ENCODE results near the gene CFAP65. TPM values are rescaled to one million over a fixed set of nuclear protein-coding genes. Genes with fewer than 3 reads are reported as not detected.

The CFAP65 gene
- total RNA-seq, 1 experiment from 2014 or later: 0.52 TPM

GRCh38 chr2:218992196-218992595, 49.1 kb downstream of the CFAP65 start:
- TF ChIP-seq TCF7L2 (IDR thresholded peaks at IDR 0.05; ENCODE audit: borderline replicate concordance, extremely low read depth, insufficient read depth, insufficient read length): no peak
- no peak for TF ChIP-seq JUND (IDR thresholded peaks at IDR 0.05)
- TF ChIP-seq FOSL1 (IDR thresholded peaks at IDR 0.05; ENCODE audit: low read depth): no peak
- TF ChIP-seq ELF1 (IDR thresholded peaks at IDR 0.05; ENCODE audit: borderline replicate concordance, low read depth): no peak
- TF ChIP-seq SRF (IDR thresholded peaks at IDR 0.05; ENCODE audit: low read depth): no peak
- TF ChIP-seq ZFX (IDR thresholded peaks at IDR 0.05): no peak
- TF ChIP-seq POLR2A (IDR thresholded peaks at IDR 0.05; ENCODE audit: borderline replicate concordance, extremely low read depth, insufficient read depth, insufficient read length): no peak
- no peaks in the 10 kb centered on the region for H3K79me2 ChIP-seq (ENCODE audit: insufficient read depth, low read length)
- H3K4me3 ChIP-seq (replicated peaks in 1 of 2; ENCODE audit: low read depth in 1 of 2, low read length in 2 of 2): no peak overlapping the region
- no peak overlapping the region for H2AFZ ChIP-seq (ENCODE audit: low read depth, low read length, poor library complexity, severe bottlenecking)
- no peak overlapping the region for H3K27ac ChIP-seq (ENCODE audit: low read depth, low read length)
- no peaks in the 10 kb centered on the region for H3K9me2 ChIP-seq (ENCODE audit: insufficient read depth)
- intact Hi-C loops (cut with micrococcal nuclease): no loop called here
- no peaks in the 10 kb centered on the region for H4K20me1 ChIP-seq (ENCODE audit: insufficient read depth)
- no TSS peak for BruUV-seq (replicated peaks)
- ATAC-seq (no peak), DNase-seq (ENCODE audit: low read depth, low spot score) (no peak)
- ChIA-PET POLR2A (no interaction called here), CTCF (interaction anchor here (0.6 to 0.7 kb wide), 2 partner anchors 11 to 81 kb away, joined by 3 read pairs; no protein-coding TSS in a partner anchor), RAD21 (ENCODE audit: low non-redundant PET in 1 of 2, low total read pairs in 2 of 2, uncharacterized antibody in 2 of 2, unreplicated experiment in 2 of 2) (no interaction called here)
- H3K4me1 ChIP-seq (ENCODE audit: control insufficient read depth in 1 of 2, insufficient read depth in 2 of 2, low read length in 2 of 2): peaks cover 0 to 12% of the 10 kb centered on the region in 2 experiments; a peak in 3 of 4 replicates
- no peaks in the 10 kb centered on the region for H3K27me3 ChIP-seq (ENCODE audit: insufficient read depth, low read length)
- H3K36me3 ChIP-seq (ENCODE audit: control insufficient read depth in 1 of 2, insufficient read depth in 2 of 2, low read length in 2 of 2): no peaks in the 10 kb centered on the region
- no peak overlapping the region for H3K4me2 ChIP-seq (ENCODE audit: low read length)
- no peaks in the 10 kb centered on the region for H3K9me3 ChIP-seq (ENCODE audit: control insufficient read depth in 1 of 2, insufficient read depth in 1 of 2, low read depth in 1 of 2, low read length in 2 of 2)
- H3K9ac ChIP-seq (ENCODE audit: low read length): no peak overlapping the region

- H2AFZ ChIP-seq (ENCODE audit: low read depth, low read length, poor library complexity, severe bottlenecking): no peak overlapping the region
- intact Hi-C loops (cut with micrococcal nuclease): no loop called here
- no peaks in the 10 kb centered on the region for H3K36me3 ChIP-seq (ENCODE audit: control insufficient read depth in 1 of 2, insufficient read depth in 2 of 2, low read length in 2 of 2)
- no peaks in the 10 kb centered on the region for H3K79me2 ChIP-seq (ENCODE audit: insufficient read depth, low read length)
- H3K9ac ChIP-seq (ENCODE audit: low read length): no peak overlapping the region
- no peaks in the 10 kb centered on the region for H4K20me1 ChIP-seq (ENCODE audit: insufficient read depth)
- no peak overlapping the region for H3K27ac ChIP-seq (ENCODE audit: low read depth, low read length)
- ATAC-seq: no peak
- H3K9me2 ChIP-seq (ENCODE audit: insufficient read depth): no peaks in the 10 kb centered on the region
- RAD21 ChIA-PET (ENCODE audit: low non-redundant PET in 1 of 2, low total read pairs in 2 of 2, uncharacterized antibody in 2 of 2, unreplicated experiment in 2 of 2): no interaction called here
- H3K9me3 ChIP-seq (ENCODE audit: control insufficient read depth in 1 of 2, insufficient read depth in 1 of 2, low read depth in 1 of 2, low read length in 2 of 2): no peaks in the 10 kb centered on the region
- no peak overlapping the region for H3K4me3 ChIP-seq (replicated peaks in 1 of 2; ENCODE audit: low read depth in 1 of 2, low read length in 2 of 2)
- POLR2A ChIA-PET: no interaction called here
- DNase-seq (ENCODE audit: low read depth, low spot score): no peak
- H3K4me1 ChIP-seq (ENCODE audit: control insufficient read depth in 1 of 2, insufficient read depth in 2 of 2, low read length in 2 of 2): peaks cover 0 to 11% of the 10 kb centered on the region in 2 experiments; a peak in 3 of 4 replicates
- no TSS peak for BruUV-seq (replicated peaks)
- no peak overlapping the region for H3K4me2 ChIP-seq (ENCODE audit: low read length)
- CTCF ChIA-PET: interaction anchor here (0.6 to 0.7 kb wide), 2 partner anchors 12 to 81 kb away, joined by 3 read pairs; no protein-coding TSS in a partner anchor
- H3K27me3 ChIP-seq (ENCODE audit: insufficient read depth, low read length): 0 out of 2 replicates have a peak, but pooled peaks cover 3% of the 10 kb centered on the region
- no peak for TF ChIP-seq CEBPB (IDR thresholded peaks at IDR 0.05; ENCODE audit: low read depth)
- TF ChIP-seq JUND (IDR thresholded peaks at IDR 0.05): no peak
- no peak for TF ChIP-seq CTCF (IDR thresholded peaks at IDR 0.05 in 2 of 3, conservative IDR thresholded peaks at IDR 0.05 in 1 of 3; ENCODE audit: borderline replicate concordance in 1 of 3, insufficient read depth in 1 of 3, low read depth in 2 of 3, low read length in 2 of 3)
- no peak for TF ChIP-seq ATF3 (IDR thresholded peaks at IDR 0.05)
- no peak for TF ChIP-seq MAX (IDR thresholded peaks at IDR 0.05)
- no peak for TF ChIP-seq POLR2A (IDR thresholded peaks at IDR 0.05; ENCODE audit: borderline replicate concordance, extremely low read depth, insufficient read depth, insufficient read length)
- no peak for TF ChIP-seq ZBTB33 (IDR thresholded peaks at IDR 0.05; ENCODE audit: extremely low read depth, insufficient replicate concordance, low read length)
Measured at GRCh38 chr2:218991674-218992168, 49.6 kb downstream of the CFAP65 start.
